Esophagus muscularis mucosa (tissue), 4 donors: ENCODE data around the gene THOC6. TPM values are rescaled to one million over a fixed set of nuclear protein-coding genes. Genes with fewer than 3 reads are reported as not detected.

Experiments
- DNase-seq: peaks from one replicate; pipeline ENCODE4 v3.0.0-alpha.2; 2017; ENCODE audit errors: extremely low spot score
- H3K27ac ChIP-seq, 4 donors: fragments of 200-600 bp; sonication (generic); replicated peaks in 1 of 4; 1 replicate in 3 of 4; 2 replicates in 1 of 4; pipeline ENCODE4 v1.5.1; 2016 to 2019; ENCODE audit warnings: mild to moderate bottlenecking in 1 of 4
- H3K27me3 ChIP-seq, 4 donors: fragments of 200-600 bp; sonication (generic); one replicate each; pipeline versions ENCODE4 v1.5.1 to v1.6.0; 2016 to 2019
- H3K36me3 ChIP-seq, 4 donors: fragments of 200-600 bp; sonication (generic); one replicate each; pipeline ENCODE4 v1.5.1; 2016 to 2019
- H3K4me1 ChIP-seq, 4 donors: fragments of 200-600 bp; sonication (generic); one replicate each; pipeline ENCODE4 v1.5.1; 2016 to 2019
- H3K4me3 ChIP-seq, 4 donors: fragments of 200-600 bp; sonication (generic); 1 replicate in 2 of 4; 2 replicates in 2 of 4; pipeline ENCODE4 v1.5.1; 2016 to 2019; ENCODE audit warnings: mild to moderate bottlenecking in 4 of 4, moderate library complexity in 1 of 4
- H3K9me3 ChIP-seq, 4 donors: fragments of 200-600 bp; sonication (generic); 1 replicate in 3 of 4; 2 replicates in 1 of 4; pipeline ENCODE4 v1.5.1; 2016 to 2019
- EP300 ChIP-seq: sonication (generic); formaldehyde crosslinking; IDR thresholded peaks from one replicate; pipeline ENCODE4 v1.6.1; 2017; ENCODE audit warnings: antibody characterized with exemption
- POLR2A ChIP-seq: fragments of 450-650 bp; IDR thresholded peaks from one replicate; pipeline ENCODE4 v1.6.1; 2017; ENCODE audit warnings: antibody characterized with exemption, moderate library complexity, mild to moderate bottlenecking, low read depth
- POLR2AphosphoS5 ChIP-seq, 2 donors: sonication (generic); formaldehyde crosslinking; IDR thresholded peaks; one replicate each; pipeline ENCODE4 v1.6.1; 2017; ENCODE audit warnings: antibody characterized with exemption in 2 of 2
- WGBS: methylation state at CpG from one replicate; pipeline ENCODE4 v1.1.5; 2018; 5-methylcytosine and 5-hydroxymethylcytosine counted together
- intact Hi-C: fragments of 100-400 bp; cut with DNase I; formaldehyde crosslinking; loops from one replicate; pipeline ENCODE4 v1.15.1; 2023
- total RNA-seq, 4 donors: library from RNA; depleted of rRNA; stranded (reverse); fragments of >200 nt; gene quantifications; one replicate each; pipeline versions ENCODE4 v1.1.0 to v1.2.1, GENCODE V29; 2016
- TF ChIP-seq, protein P1 (sequence below), 3 experiments: fragments of 200-600 bp in 2 of 3; fragments of 450-650 bp in 1 of 3; sonication (generic) in 2 of 3; IDR thresholded peaks; one replicate each; pipeline ENCODE4 v1.5.1; 2017 to 2019; ENCODE audit warnings: antibody characterized with exemption in 3 of 3, mild to moderate bottlenecking in 2 of 3, moderate library complexity in 1 of 3

THOC6 gene
- total RNA-seq, 4 donors from 2014 or later, result 14.1 to 27.9 (median 23.0) TPM

DNA sequence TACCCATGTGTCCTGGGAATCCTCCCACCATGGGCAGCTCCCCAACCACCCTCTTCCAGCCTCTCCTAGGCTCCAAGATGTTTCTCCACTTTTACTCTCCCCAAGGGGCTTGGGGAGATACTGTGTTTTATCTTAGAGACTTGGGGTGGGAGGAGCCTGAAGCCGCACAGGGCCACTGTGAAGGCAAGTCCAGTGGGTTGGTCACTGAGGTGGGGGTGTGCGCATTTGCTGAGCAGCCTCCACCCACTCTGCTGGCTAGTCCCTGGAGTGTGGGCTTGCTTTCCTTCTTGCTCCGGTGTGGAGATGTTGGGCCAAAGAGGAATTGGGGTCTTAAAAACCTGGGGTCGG, 15.2 kb upstream of the THOC6 start:
- Histone ChIP-seq H3K36me3 (no peaks in the 10 kb centered on the region), H3K4me1 (peaks cover 3 to 15% (median 9%) of the 10 kb centered on the region in 4 donors), H3K27me3 (peaks cover 0 to 89% (median 23%) of the 10 kb centered on the region in 4 donors), H3K9me3 (no peaks in the 10 kb centered on the region), H3K4me3 (no peak overlapping the region), H3K27ac (no peak overlapping the region)
- intact Hi-C loops, result no loop called here
- DNase-seq, result no peak
- 60% methylated on average over 4 of the region's 4 CpGs for WGBS
- no peak for TF ChIP-seq POLR2AphosphoS5 (IDR thresholded peaks at IDR 0.05)
- TF ChIP-seq, protein P1, sequence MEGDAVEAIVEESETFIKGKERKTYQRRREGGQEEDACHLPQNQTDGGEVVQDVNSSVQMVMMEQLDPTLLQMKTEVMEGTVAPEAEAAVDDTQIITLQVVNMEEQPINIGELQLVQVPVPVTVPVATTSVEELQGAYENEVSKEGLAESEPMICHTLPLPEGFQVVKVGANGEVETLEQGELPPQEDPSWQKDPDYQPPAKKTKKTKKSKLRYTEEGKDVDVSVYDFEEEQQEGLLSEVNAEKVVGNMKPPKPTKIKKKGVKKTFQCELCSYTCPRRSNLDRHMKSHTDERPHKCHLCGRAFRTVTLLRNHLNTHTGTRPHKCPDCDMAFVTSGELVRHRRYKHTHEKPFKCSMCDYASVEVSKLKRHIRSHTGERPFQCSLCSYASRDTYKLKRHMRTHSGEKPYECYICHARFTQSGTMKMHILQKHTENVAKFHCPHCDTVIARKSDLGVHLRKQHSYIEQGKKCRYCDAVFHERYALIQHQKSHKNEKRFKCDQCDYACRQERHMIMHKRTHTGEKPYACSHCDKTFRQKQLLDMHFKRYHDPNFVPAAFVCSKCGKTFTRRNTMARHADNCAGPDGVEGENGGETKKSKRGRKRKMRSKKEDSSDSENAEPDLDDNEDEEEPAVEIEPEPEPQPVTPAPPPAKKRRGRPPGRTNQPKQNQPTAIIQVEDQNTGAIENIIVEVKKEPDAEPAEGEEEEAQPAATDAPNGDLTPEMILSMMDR (IDR thresholded peaks at IDR 0.05), result no peak
- no peak for TF ChIP-seq EP300
- no peak for TF ChIP-seq POLR2A

DNA sequence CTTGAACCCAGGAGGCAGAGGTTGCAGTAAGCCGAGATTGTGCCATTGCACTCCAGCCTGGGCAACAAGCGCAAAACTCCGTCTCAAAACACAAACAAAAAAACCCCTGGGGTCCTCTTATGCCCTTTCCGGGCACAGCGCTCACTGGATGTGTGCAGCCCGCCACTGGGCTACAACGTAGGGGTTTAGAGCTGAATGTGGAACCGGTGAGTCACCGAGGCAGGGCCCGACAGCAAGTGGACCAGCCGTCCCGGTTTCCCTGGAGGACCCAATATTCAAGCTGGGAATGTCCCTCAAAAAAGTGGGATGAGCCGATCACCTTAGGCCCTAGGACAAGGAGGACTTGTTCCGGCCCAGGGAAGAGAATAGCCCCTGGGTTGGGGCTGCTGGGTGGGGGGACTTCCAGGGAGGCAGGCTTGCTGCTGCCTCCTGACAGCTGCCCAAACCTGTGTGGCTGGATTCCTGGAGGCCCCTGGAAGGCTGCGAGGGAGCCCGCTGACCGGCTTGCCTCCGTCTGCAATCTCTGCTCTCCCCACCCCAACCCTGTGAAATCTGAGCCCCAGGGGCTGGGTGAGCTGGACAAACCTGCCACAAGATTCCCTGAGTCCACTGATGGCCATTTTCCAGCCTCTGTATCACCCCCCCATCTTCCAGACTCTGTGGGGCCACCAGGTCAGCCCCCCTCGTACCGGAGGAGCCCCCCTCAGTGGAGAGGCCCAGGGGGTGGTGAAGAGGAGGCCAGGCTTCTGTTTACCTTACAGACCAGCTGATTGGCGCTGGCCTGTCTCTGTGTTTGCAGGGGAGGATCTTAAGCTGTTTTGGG, 14.1 kb upstream of the THOC6 start:
- H3K27me3 ChIP-seq, result peaks cover 0 to 97% (median 22%) of the 10 kb centered on the region in 4 donors
- TF ChIP-seq, protein P1 (IDR thresholded peaks at IDR 0.05), result no peak
- TF ChIP-seq POLR2A, result no peak
- TF ChIP-seq POLR2AphosphoS5 (IDR thresholded peaks at IDR 0.05), result no peak
- no peak for TF ChIP-seq EP300

DNA sequence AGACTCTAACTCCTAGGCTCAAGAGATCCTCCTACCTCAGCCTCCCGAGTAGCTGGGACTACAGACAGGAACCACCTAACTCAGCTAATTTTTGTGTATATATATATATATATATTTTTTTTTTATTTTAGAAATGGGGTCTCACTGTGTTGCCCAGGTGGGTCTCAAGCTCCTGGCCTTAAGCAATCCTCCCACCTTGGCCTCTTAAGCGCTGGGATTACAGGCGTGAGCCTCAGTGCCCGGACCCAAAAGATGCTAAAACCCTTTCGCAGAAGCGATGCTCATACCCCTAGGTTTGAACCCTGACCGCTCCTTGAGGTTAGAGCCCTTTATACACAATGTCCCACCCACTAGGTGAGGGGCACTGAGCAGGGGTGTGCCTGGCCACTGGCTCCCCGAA, 13.3 kb upstream of the THOC6 start:
- intact Hi-C loops, result no loop called here
- TF ChIP-seq POLR2A (no peak), EP300 (no peak), POLR2AphosphoS5 (IDR thresholded peaks at IDR 0.05) (no peak)
- TF ChIP-seq, protein P1 (IDR thresholded peaks at IDR 0.05), result no peak
- WGBS, result 92% methylated on average over 8 of the region's 8 CpGs
- no peak overlapping the region for H3K4me3 ChIP-seq
- no peaks in the 10 kb centered on the region for H3K9me3 ChIP-seq
- no peak for DNase-seq
- H3K27ac ChIP-seq, result no peak overlapping the region
- H3K27me3 ChIP-seq, result peaks cover 0 to 96% (median 21%) of the 10 kb centered on the region in 4 donors
- peaks cover 0 to 4% (median 0%) of the 10 kb centered on the region in 4 donors for H3K4me1 ChIP-seq
- H3K36me3 ChIP-seq, result no peaks in the 10 kb centered on the region

More for the DNA sequence above, 14.1 kb upstream of the THOC6 start:
- peaks cover 3 to 10% (median 4%) of the 10 kb centered on the region in 4 donors for H3K4me1 ChIP-seq
- H3K36me3 ChIP-seq, result no peaks in the 10 kb centered on the region
- no peak overlapping the region for H3K4me3 ChIP-seq
- no peaks in the 10 kb centered on the region for H3K9me3 ChIP-seq
- intact Hi-C loops, result no loop called here
- WGBS, result 56% methylated on average over 21 of the region's 21 CpGs
- DNase-seq, result no peak
- no peak overlapping the region for H3K27ac ChIP-seq

DNA sequence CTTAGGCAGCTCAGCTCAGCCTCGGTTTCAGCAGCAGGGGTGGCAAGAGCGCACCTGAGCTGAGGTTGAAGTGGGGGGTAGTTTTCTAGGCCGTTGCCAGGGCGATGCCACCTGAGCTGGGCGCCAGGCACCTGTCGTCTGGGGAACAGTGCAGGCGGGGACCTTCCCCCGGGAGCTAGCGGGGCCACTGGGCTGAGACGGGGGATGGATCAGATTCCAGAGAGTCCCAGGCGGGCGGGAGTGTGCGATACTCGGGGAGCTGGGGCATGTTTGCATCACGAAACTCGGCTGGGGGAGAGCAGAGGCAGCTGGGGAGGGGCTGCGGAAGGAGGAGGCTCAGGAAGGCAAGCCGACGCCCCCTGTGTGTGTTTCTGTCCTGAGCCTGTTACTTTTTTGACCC, 11.6 kb upstream of the THOC6 start:
- H3K4me3 ChIP-seq, result no peak overlapping the region
- DNase-seq, result no peak
- H3K27me3 ChIP-seq, result peaks cover 0 to 85% (median 24%) of the 10 kb centered on the region in 4 donors
- TF ChIP-seq, protein P1 (IDR thresholded peaks at IDR 0.05), result no peak
- TF ChIP-seq EP300 (no peak), POLR2A (no peak), POLR2AphosphoS5 (IDR thresholded peaks at IDR 0.05) (no peak)
- no peak overlapping the region for H3K27ac ChIP-seq
- no peaks in the 10 kb centered on the region for H3K9me3 ChIP-seq
- H3K36me3 ChIP-seq, result no peaks in the 10 kb centered on the region
- 23% methylated on average over 13 of the region's 19 CpGs for WGBS
- peaks cover 0 to 4% (median 0%) of the 10 kb centered on the region in 4 donors for H3K4me1 ChIP-seq
- intact Hi-C loops, result no loop called here
